Spleen (tissue), 11 donors: ENCODE measurements around the gene CACNA1D. TPM values are rescaled to one million over a fixed set of nuclear protein-coding genes. Genes with fewer than 3 reads are reported as not detected.

ENCODE experiments used
- DNase-seq: peaks from one replicate; pipeline ENCODE4 v3.0.0-alpha.2; 2020
- H3K27ac ChIP-seq, 8 donors: fragments of 200-600 bp; sonication (generic) in 7 of 8; 1 replicate in 4 of 8; 2 replicates in 4 of 8; pipeline versions ENCODE4 v1.5.0 to v1.8.0; 2016 to 2021; ENCODE audit warnings: inconsistent platforms in 4 of 8, mild to moderate bottlenecking in 4 of 8, moderate library complexity in 1 of 8
- H3K27me3 ChIP-seq, 7 donors: fragments of 200-600 bp; sonication (generic) in 6 of 7; replicated peaks in 1 of 7; 1 replicate in 4 of 7; 2 replicates in 3 of 7; pipeline versions ENCODE4 v1.5.0 to v1.8.0; 2016 to 2021; ENCODE audit warnings: inconsistent platforms in 3 of 7, mild to moderate bottlenecking in 1 of 7
- H3K36me3 ChIP-seq, 6 donors: fragments of 200-600 bp; sonication (generic) in 5 of 6; 1 replicate in 4 of 6; 2 replicates in 2 of 6; pipeline versions ENCODE4 v1.5.0 to v1.8.0; 2016 to 2021; ENCODE audit warnings: inconsistent platforms in 2 of 6
- H3K4me1 ChIP-seq, 6 donors: fragments of 200-600 bp; sonication (generic) in 5 of 6; 1 replicate in 3 of 6; 2 replicates in 3 of 6; pipeline versions ENCODE4 v1.5.0 to v1.8.0; 2016 to 2021; ENCODE audit warnings: inconsistent platforms in 3 of 6
- H3K4me3 ChIP-seq, 8 donors: fragments of 200-600 bp; sonication (generic) in 7 of 8; 1 replicate in 4 of 8; 2 replicates in 4 of 8; pipeline versions ENCODE4 v1.5.0 to v1.8.0; 2016 to 2021; ENCODE audit warnings: inconsistent platforms in 4 of 8, mild to moderate bottlenecking in 4 of 8, moderate library complexity in 2 of 8
- H3K9me3 ChIP-seq, 8 donors: fragments of 200-600 bp; sonication (generic) in 7 of 8; 1 replicate in 4 of 8; 2 replicates in 4 of 8; pipeline versions ENCODE4 v1.5.0 to v1.8.0; 2016 to 2021; ENCODE audit warnings: inconsistent platforms in 4 of 8
- POLR2A ChIP-seq, 3 donors: fragments of 450-650 bp; IDR thresholded peaks; one replicate each; pipeline ENCODE4 v1.5.1; 2017; ENCODE audit warnings: antibody characterized with exemption in 3 of 3, mild to moderate bottlenecking in 1 of 3
- POLR2AphosphoS5 ChIP-seq, 3 donors: sonication (generic); formaldehyde crosslinking; IDR thresholded peaks; one replicate each; pipeline ENCODE4 v1.5.1; 2017; ENCODE audit warnings: antibody characterized with exemption in 3 of 3
- WGBS, 5 donors: extraction: QIAGEN DNeasy Blood & Tissue Kit in 3 of 5; methylation state at CpG; one replicate each; pipeline versions ENCODE4 v1.1.5 to v1.1.7; 2013 to 2018; 5-methylcytosine and 5-hydroxymethylcytosine counted together
- intact Hi-C: fragments of 100-400 bp; cut with DNase I; formaldehyde crosslinking; loops from one replicate; pipeline ENCODE4 v1.15.0; 2023; ENCODE audit warnings: low total_unique reads
- polyA plus RNA-seq, 3 donors: library from polyadenylated mRNA; stranded (reverse); fragments of 200-250 nt; gene quantifications; one replicate each; pipeline ENCODE4 v1.2.1, GENCODE V29; 2013
- small RNA-seq, 4 donors: library from RNA; depleted of rRNA; stranded (forward); fragments of <200 nt; gene quantifications; one replicate each; pipeline ENCODE3, GENCODE V24; 2016
- total RNA-seq, 7 donors: library from RNA; depleted of rRNA in 3 of 7; stranded (reverse); fragments of >200 nt in 3 of 7; fragmentation: NEBNext Ultra II Directional in 4 of 7; extraction: Animal tissue kit (Norgen Biotek cat#: 25700) in 4 of 7; gene quantifications; one replicate each; pipeline versions ENCODE4 v1.1.0 to v1.2.1, GENCODE V29; 2016 to 2021
- TF ChIP-seq, protein P1 (sequence below), 11 experiments: fragments of 200-600 bp in 7 of 11; fragments of 450-650 bp in 4 of 11; sonication (generic) in 4 of 11; IDR thresholded peaks in 8 of 11; conservative IDR thresholded peaks in 3 of 11; 1 replicate in 7 of 11; 2 replicates in 4 of 11; pipeline versions ENCODE4 v1.4.0 to v1.8.0; 2016 to 2021; ENCODE audit warnings: antibody characterized with exemption in 11 of 11, inconsistent platforms in 4 of 11, mild to moderate bottlenecking in 1 of 11
- donor health status: healthy with polysubstance abuse.
- donor health status: DM: no; HTN: no; CAD: no; lungs with moderate emphysema.
- donor health status: DM: no; HTN: no; CAD: no.
- donor health status: Bipolar disorder and iron deficiency.
- donor health status: healthy.
- donor health status: DM: no; HTN: no; CAD: no.
- donor health status: DM: yes; HTN: yes; CAD: no.

Gene CACNA1D
- total and polyA plus RNA-seq, 10 donors: 0.55 to 89.3 (median 19.1) TPM

DNA sequence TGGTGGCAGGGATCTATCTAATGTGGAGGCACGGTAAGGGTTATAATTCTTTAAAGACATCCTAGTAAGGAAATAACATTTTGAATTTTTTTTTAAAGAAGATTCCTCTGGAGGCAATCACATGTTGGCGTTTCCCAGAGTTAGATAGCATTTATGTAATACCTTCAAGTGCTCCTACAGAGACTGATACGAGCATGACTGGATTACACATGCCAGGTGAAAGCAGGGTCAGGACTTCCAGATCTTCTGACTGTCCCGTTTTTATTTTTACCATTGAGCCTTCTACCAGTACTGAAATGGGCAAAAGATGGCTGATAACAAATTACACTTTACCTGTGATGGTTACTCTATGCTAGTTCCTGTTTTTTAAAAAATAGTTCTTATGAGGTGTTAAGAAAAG lies 365.8 kb downstream of the CACNA1D start:
- H3K9me3 ChIP-seq: no peaks in the 10 kb centered on the region
- H3K4me1 ChIP-seq: peaks cover 0 to 6% (median 0%) of the 10 kb centered on the region in 6 donors
- no peaks in the 10 kb centered on the region for H3K27me3 ChIP-seq
- intact Hi-C loops: no loop called here
- WGBS, 5 donors: 77 to 95% (median 91%) methylated on average over 4 of the region's 4 CpGs
- no peak for TF ChIP-seq POLR2A (IDR thresholded peaks at IDR 0.05)
- no peak for TF ChIP-seq POLR2AphosphoS5 (IDR thresholded peaks at IDR 0.05)
- H3K27ac ChIP-seq: no peak overlapping the region
- H3K4me3 ChIP-seq: no peak overlapping the region
- DNase-seq: no peak
- H3K36me3 ChIP-seq: peaks cover 0 to 71% (median 40%) of the 10 kb centered on the region in 6 donors

DNA sequence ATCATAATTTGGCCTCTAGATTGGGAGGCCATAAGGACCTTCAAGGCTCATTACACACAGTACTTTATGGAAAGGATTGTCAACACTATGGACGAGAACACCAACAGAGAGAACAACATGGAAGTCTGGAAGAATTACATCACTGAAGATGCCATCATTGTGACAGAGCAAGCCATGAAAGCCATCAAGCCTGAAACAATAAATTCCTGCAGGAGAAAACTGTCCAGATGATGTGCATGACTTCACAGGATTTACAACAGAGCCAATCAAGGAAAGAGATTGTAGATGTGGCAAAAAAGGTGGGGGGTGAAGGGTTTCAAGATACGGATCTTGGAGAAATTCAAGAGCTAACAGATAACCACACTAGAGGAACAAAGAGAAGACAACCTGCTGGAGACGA lies 367.8 kb downstream of the CACNA1D start:
- Histone ChIP-seq H3K36me3 (peaks cover 0 to 91% (median 52%) of the 10 kb centered on the region in 6 donors), H3K4me3 (no peak overlapping the region), H3K9me3 (no peaks in the 10 kb centered on the region), H3K27me3 (no peaks in the 10 kb centered on the region), H3K4me1 (peaks cover 0 to 1% (median 0%) of the 10 kb centered on the region in 6 donors), H3K27ac (no peak overlapping the region)
- WGBS, 5 donors: 90 to 98% (median 96%) methylated on average over 3 of the region's 3 CpGs
- TF ChIP-seq POLR2AphosphoS5 (IDR thresholded peaks at IDR 0.05) (no peak), POLR2A (IDR thresholded peaks at IDR 0.05) (no peak)
- TF ChIP-seq, protein P1, sequence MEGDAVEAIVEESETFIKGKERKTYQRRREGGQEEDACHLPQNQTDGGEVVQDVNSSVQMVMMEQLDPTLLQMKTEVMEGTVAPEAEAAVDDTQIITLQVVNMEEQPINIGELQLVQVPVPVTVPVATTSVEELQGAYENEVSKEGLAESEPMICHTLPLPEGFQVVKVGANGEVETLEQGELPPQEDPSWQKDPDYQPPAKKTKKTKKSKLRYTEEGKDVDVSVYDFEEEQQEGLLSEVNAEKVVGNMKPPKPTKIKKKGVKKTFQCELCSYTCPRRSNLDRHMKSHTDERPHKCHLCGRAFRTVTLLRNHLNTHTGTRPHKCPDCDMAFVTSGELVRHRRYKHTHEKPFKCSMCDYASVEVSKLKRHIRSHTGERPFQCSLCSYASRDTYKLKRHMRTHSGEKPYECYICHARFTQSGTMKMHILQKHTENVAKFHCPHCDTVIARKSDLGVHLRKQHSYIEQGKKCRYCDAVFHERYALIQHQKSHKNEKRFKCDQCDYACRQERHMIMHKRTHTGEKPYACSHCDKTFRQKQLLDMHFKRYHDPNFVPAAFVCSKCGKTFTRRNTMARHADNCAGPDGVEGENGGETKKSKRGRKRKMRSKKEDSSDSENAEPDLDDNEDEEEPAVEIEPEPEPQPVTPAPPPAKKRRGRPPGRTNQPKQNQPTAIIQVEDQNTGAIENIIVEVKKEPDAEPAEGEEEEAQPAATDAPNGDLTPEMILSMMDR (IDR thresholded peaks at IDR 0.05 in 8 of 11, conservative IDR thresholded peaks at IDR 0.05 in 3 of 11): no peak
- intact Hi-C loops: no loop called here
- no peak for DNase-seq

DNA sequence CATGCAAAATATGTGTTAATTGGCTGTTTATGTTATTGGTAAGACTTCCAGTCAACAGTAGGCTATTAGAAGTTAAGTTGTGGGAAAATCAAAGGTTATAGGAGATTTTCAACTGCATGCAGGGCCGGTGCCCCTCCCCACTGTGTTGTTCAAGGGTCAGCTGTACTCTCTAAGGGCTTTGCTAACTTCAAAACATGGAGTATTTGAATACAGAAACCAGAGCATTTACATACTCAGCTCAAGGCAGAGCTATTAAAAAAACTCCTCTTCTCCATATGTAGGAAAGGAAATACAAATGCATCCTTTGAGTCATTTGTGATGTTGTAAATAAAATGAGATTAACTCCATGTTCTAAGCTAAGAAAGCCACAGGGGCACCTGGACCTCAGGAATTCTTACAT lies 368.7 kb downstream of the CACNA1D start:
- Histone ChIP-seq H3K9me3 (no peaks in the 10 kb centered on the region), H3K4me1 (no peaks in the 10 kb centered on the region), H3K27me3 (no peaks in the 10 kb centered on the region), H3K27ac (no peak overlapping the region), H3K36me3 (peaks cover 0 to 100% (median 61%) of the 10 kb centered on the region in 6 donors), H3K4me3 (no peak overlapping the region)
- no peak for TF ChIP-seq POLR2A (IDR thresholded peaks at IDR 0.05)
- TF ChIP-seq, protein P1 (IDR thresholded peaks at IDR 0.05 in 8 of 11, conservative IDR thresholded peaks at IDR 0.05 in 3 of 11): no peak
- TF ChIP-seq POLR2AphosphoS5 (IDR thresholded peaks at IDR 0.05): no peak
- no peak for DNase-seq
- intact Hi-C loops: no loop called here
- WGBS, 5 donors: 75 to 90% (median 83%) methylated on average over 1 of the region's 1 CpG

Small RNA genes lying within 50 kb of the gene (small RNA-seq; reads per million reads assigned to genes)
- gene AC012467.1: 0 reads per million in 4 donors
- gene RF00154: 47.7 to 67.4 (median 52.9) reads per million in 4 donors

Other genes with a start within 250 kb of the CACNA1D start
- 100 to 1,000 TPM; 253 to 490 (median 287) TPM for gene TKT, start 238.6 kb upstream of the CACNA1D start, total RNA-seq
- 100 to 1,000 TPM; 110 to 195 (median 137) TPM for gene TKT, start 238.6 kb upstream of the CACNA1D start, polyA plus RNA-seq
- 10 to 100 TPM; 22.1 to 28.1 (median 25.1) TPM for gene DCP1A, start 147.1 kb upstream of the CACNA1D start, total RNA-seq
- 1 to 10 TPM; 4.0 to 6.8 (median 5.6) TPM for gene DCP1A, start 147.1 kb upstream of the CACNA1D start, polyA plus RNA-seq